ENCODE measurements around the gene TRAPPC6A.

DNA sequence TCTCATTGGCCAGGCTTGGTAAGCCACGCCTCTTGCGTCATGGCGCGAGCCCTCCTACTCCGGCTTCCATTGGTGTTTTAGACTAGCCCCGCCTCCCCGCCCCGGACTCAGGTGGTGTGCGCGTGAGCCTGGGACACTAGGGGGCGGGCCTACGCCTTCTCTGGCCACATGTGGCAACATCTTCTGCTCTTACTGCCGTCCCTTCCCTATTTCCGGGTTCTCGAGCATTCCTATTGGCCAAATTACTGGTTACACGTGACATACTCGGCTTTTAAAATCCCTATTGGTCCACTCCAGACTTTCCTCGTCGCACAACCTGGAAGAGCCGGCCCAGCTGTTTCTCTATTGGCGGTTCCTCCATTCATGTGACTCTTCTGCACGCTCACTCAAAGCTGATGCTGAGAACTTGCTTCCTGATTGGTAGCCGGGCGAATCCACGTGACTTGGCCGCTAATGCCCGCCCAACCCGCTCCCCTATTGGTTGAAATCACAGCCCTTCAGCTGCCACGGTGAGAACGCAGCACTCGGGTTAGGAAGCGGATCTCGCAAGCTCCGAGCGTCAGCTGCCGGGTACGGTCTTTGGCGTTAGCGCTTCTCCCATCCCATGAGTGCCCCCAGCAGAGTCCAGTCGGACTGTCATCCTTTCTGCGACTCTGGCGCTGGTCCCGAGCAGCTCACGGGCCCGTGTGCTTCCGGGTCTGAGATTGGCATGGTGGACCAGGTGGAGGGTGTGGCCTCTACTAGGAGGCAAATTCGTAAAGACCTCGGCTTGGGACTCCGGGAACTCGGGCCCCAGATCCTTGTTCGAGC, 430 bp upstream of the TRAPPC6A start, which contains the start of gene BLOC1S3:
- peak; percentile 83 for TF ChIP-seq POLR2A (IDR thresholded peaks at IDR 0.05)
- TF ChIP-seq, protein P1, sequence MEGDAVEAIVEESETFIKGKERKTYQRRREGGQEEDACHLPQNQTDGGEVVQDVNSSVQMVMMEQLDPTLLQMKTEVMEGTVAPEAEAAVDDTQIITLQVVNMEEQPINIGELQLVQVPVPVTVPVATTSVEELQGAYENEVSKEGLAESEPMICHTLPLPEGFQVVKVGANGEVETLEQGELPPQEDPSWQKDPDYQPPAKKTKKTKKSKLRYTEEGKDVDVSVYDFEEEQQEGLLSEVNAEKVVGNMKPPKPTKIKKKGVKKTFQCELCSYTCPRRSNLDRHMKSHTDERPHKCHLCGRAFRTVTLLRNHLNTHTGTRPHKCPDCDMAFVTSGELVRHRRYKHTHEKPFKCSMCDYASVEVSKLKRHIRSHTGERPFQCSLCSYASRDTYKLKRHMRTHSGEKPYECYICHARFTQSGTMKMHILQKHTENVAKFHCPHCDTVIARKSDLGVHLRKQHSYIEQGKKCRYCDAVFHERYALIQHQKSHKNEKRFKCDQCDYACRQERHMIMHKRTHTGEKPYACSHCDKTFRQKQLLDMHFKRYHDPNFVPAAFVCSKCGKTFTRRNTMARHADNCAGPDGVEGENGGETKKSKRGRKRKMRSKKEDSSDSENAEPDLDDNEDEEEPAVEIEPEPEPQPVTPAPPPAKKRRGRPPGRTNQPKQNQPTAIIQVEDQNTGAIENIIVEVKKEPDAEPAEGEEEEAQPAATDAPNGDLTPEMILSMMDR (IDR thresholded peaks at IDR 0.05) = peak; percentile 12 to 59 (median 52)
